Caki2 (cell line): ENCODE data around the gene ENPP7. TPM values are rescaled to one million over a fixed set of nuclear protein-coding genes. Genes with fewer than 3 reads are reported as not detected.
"Not testable (repeated sequence)": the region's sequence is repeated elsewhere in the genome, so short reads cannot be mapped to it uniquely, and the experiment has no call there.

Experiments
- DNase-seq: peaks from one replicate; pipeline ENCODE4 v3.0.0-alpha.2; 2015; ENCODE audit warnings: low read depth
- in situ Hi-C: cut with HindIII; loops from 2 replicates; pipeline ENCODE4 v1.10.0; 2016; ENCODE audit warnings: low sequenced_read_pairs, low pct_unique_long_range_greater_than_20kb, mixed read lengths
- total RNA-seq: library from RNA; depleted of rRNA; stranded (reverse); fragments of >200 nt; shearing (Covaris generic); gene quantifications from 2 replicates; pipeline ENCODE4 v1.2.3, GENCODE V29; 2014; ENCODE audit warnings: low replicate concordance

The ENPP7 gene
- total RNA-seq, 1 experiment from 2014 or later = not detected

- no peak for DNase-seq
- in situ Hi-C loops = no loop called here
These were observed 27.5 kb downstream of the ENPP7 start for GRCh38 chr17:79758271-79758670.

- in situ Hi-C loops = no loop called here
These were observed 29.6 kb downstream of the ENPP7 start for GRCh38 chr17:79760197-79760906.

GRCh38 chr17:79761894-79762589 lies 31.3 kb downstream of the ENPP7 start:
- in situ Hi-C loops = no loop called here
- no peak for DNase-seq

More at GRCh38 chr17:79760197-79760906, 29.6 kb downstream of the ENPP7 start:
- DNase-seq = no peak

GRCh38 chr17:79765708-79766107 lies 35.0 kb downstream of the ENPP7 start:
- in situ Hi-C loops = no loop called here
- no peak for DNase-seq

- in situ Hi-C loops = no loop called here
- DNase-seq = peak; percentile 90
These were observed 39.1 kb downstream of the ENPP7 start for GRCh38 chr17:79769570-79770506.

GRCh38 chr17:79771276-79771675 lies 40.5 kb downstream of the ENPP7 start:
- DNase-seq = no peak
- in situ Hi-C loops = no loop called here

- in situ Hi-C loops, DNase-seq: not testable (repeated sequence)
These were observed 42.0 kb downstream of the ENPP7 start for GRCh38 chr17:79772726-79773125.

- in situ Hi-C loops = no loop called here
- no peak for DNase-seq
These were observed 43.8 kb downstream of the ENPP7 start for GRCh38 chr17:79774561-79774975.

GRCh38 chr17:79775632-79776031 lies 44.9 kb downstream of the ENPP7 start:
- DNase-seq = no peak
- in situ Hi-C loops = no loop called here

- in situ Hi-C loops = no loop called here
These were observed 45.8 kb downstream of the ENPP7 start for GRCh38 chr17:79776376-79777119.

GRCh38 chr17:79777120-79777893 lies 46.6 kb downstream of the ENPP7 start:
- in situ Hi-C loops = no loop called here
- DNase-seq = peak; percentile 50

More at GRCh38 chr17:79776376-79777119, 45.8 kb downstream of the ENPP7 start:
- DNase-seq = no peak

- in situ Hi-C loops = no loop called here
- peak; percentile 50 for DNase-seq
These were observed 47.3 kb downstream of the ENPP7 start, which contains the start of gene CBX2 for GRCh38 chr17:79777894-79778503. Gene CBX2 (plus strand): TSS chr17:79778148. CDS start chr17:79778236, 88 bp downstream.

GRCh38 chr17:79778504-79779083 lies 47.9 kb downstream of the ENPP7 start:
- in situ Hi-C loops = no loop called here
- peak; percentile 26 for DNase-seq

GRCh38 chr17:79779084-79779529 lies 48.4 kb downstream of the ENPP7 start:
- DNase-seq = no peak
- in situ Hi-C loops = no loop called here

GRCh38 chr17:79779661-79780365 lies 49.1 kb downstream of the ENPP7 start:
- in situ Hi-C loops = no loop called here
- no peak for DNase-seq
